ENCODE data around the gene COL9A3. TPM values are rescaled to one million over a fixed set of nuclear protein-coding genes. Genes with fewer than 3 reads are reported as not detected.
A peak's percentile ranks its signal among the peaks of the same experiment; 100 is the strongest.

The COL9A3 gene
- total RNA-seq, 1 experiment from 2014 or later, result 150 TPM

- TF ChIP-seq, protein P1, sequence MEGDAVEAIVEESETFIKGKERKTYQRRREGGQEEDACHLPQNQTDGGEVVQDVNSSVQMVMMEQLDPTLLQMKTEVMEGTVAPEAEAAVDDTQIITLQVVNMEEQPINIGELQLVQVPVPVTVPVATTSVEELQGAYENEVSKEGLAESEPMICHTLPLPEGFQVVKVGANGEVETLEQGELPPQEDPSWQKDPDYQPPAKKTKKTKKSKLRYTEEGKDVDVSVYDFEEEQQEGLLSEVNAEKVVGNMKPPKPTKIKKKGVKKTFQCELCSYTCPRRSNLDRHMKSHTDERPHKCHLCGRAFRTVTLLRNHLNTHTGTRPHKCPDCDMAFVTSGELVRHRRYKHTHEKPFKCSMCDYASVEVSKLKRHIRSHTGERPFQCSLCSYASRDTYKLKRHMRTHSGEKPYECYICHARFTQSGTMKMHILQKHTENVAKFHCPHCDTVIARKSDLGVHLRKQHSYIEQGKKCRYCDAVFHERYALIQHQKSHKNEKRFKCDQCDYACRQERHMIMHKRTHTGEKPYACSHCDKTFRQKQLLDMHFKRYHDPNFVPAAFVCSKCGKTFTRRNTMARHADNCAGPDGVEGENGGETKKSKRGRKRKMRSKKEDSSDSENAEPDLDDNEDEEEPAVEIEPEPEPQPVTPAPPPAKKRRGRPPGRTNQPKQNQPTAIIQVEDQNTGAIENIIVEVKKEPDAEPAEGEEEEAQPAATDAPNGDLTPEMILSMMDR (conservative IDR thresholded peaks at IDR 0.05), result no peak
- H3K36me3 Mint-ChIP-seq (ENCODE audit: insufficient read depth in 1 of 3, low read depth in 3 of 3), result peaks cover 2 to 72% (median 58%) of the 10 kb centered on the region in 3 experiments; a peak in 5 of 7 replicates
Measured at GRCh38 chr20:62835931-62836861, 19.3 kb downstream of the COL9A3 start.

More at GRCh38 chr20:62835931-62836861, 19.3 kb downstream of the COL9A3 start:
- Mint-ChIP-seq H3K9me3 (0 out of 5 replicates have a peak, but pooled peaks cover 0 to 3% of the 10 kb centered on the region in 2 experiments), H3K4me1 (peaks cover 12 to 31% of the 10 kb centered on the region in 2 experiments), H3K27ac (peak overlapping the region in 2 of 3 experiments; percentile 38 to 65; a peak in 2 of 7 replicates), H3K4me3 (no peak overlapping the region), H3K27me3 (ENCODE audit: low read depth) (no peaks in the 10 kb centered on the region)
- Histone ChIP-seq H3K23me2 (ENCODE audit: insufficient read length, low read depth, low read length, poor library complexity, severe bottlenecking) (no peaks in the 10 kb centered on the region), H3K79me1 (ENCODE audit: insufficient read depth, low read depth, low read length, poor library complexity, severe bottlenecking) (no peaks in the 10 kb centered on the region), H3K23ac (ENCODE audit: insufficient read length, low read depth, low read length) (no peak overlapping the region), H3K4me1 (ENCODE audit: insufficient read depth, low read length) (peaks cover 2% of the 10 kb centered on the region; the same call in 1 of the 2 replicates), H3K4ac (ENCODE audit: low read depth, low read length) (no peak overlapping the region), H3K14ac (ENCODE audit: insufficient read depth, low read length) (no peak overlapping the region), H4K20me1 (ENCODE audit: control insufficient read depth, insufficient read depth, insufficient read length) (no peaks in the 10 kb centered on the region), H3K4me2 (ENCODE audit: insufficient read depth, insufficient read length, low read length) (no peak overlapping the region), H2BK120ac (ENCODE audit: low read depth, low read length, poor library complexity, severe bottlenecking) (no peak overlapping the region), H4K91ac (ENCODE audit: insufficient read length, low read depth, low read length) (no peak overlapping the region), H3K18ac (ENCODE audit: insufficient read length, low read depth, low read length) (no peak overlapping the region), H3K27ac (ENCODE audit: insufficient read length, low read depth, low read length) (no peak overlapping the region), H3K79me2 (ENCODE audit: insufficient read depth, low read length) (no peaks in the 10 kb centered on the region), H3T11ph (ENCODE audit: low read length) (no peak overlapping the region), H4K8ac (replicated peaks; ENCODE audit: insufficient read length, low read depth, low read length) (no peak overlapping the region), H2BK5ac (ENCODE audit: insufficient read length, low read length) (no peak overlapping the region), H3K9me3 (ENCODE audit: control insufficient read depth, low read depth, low read length) (no peaks in the 10 kb centered on the region), H2BK15ac (ENCODE audit: low read depth, low read length) (no peak overlapping the region), H2AK5ac (ENCODE audit: insufficient read length, low read length) (no peak overlapping the region), H4K5ac (ENCODE audit: insufficient read length, low read depth, low read length) (no peak overlapping the region), H2AFZ (ENCODE audit: low read length) (no peak overlapping the region), H2BK12ac (ENCODE audit: insufficient read length, low read depth, low read length) (no peak overlapping the region), H3K27me3 (ENCODE audit: insufficient read depth, low read length) (no peaks in the 10 kb centered on the region), H3K56ac (ENCODE audit: insufficient read length, low read depth, low read length) (no peak overlapping the region), H2BK20ac (ENCODE audit: low read depth, low read length, poor library complexity, severe bottlenecking) (no peak overlapping the region), H3K9ac (ENCODE audit: extremely low read depth, insufficient read length, low read length) (no peak overlapping the region)
- WGBS (ENCODE audit: extremely low coverage, insufficient read length, low lambda C conversion rate), result no CpG with 5 or more reads among the region's 52 CpGs
- no peak for DNase-seq

Measured in H9 (cell line).